Nucleus accumbens (tissue), 56 donors: ENCODE results near the gene MCCC2.

Experiments used
- DNase-seq, 56 donors: peaks; one replicate each; lab custom pipeline; 2025; lab: John Stamatoyannopoulos, UW

The MCCC2 gene

DNA sequence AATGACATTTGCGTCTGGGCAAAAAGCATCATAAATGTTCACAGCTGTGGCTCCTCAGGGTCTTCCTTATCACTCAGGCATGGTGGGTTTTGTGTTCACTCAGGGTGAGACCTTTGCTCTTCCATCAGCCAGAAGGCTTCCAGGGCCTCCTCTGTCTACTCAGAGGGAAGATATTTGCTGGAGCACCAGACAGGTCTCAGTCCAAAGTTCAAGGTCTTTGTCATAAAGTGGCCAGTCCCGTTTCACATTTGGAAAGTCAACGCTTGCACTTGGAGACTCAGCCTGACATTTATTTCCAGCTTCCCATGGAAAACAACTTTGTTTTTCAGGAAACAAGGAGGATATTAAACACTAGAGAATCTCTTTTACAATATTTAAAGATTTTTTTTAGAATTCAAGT is 119.8 kb downstream of the MCCC2 start:
- no peak for DNase-seq
